K562 (cell line): ENCODE measurements around the gene SSH3. TPM values are rescaled to one million over a fixed set of nuclear protein-coding genes. Genes with fewer than 3 reads are reported as not detected.

Source experiments
- GTF2F1 ChIP-seq: IDR thresholded peaks from 2 replicates; pipeline ENCODE4 v1.6.1; 2011; ENCODE audit warnings: low read depth, low read length, improper control_type of control experiment
- IRF9 ChIP-seq: fragments of 450-650 bp; IDR thresholded peaks from 2 replicates; pipeline ENCODE4 v1.6.1; 2016; ENCODE audit warnings: missing biosample characterization, missing genetic modification characterization
- MNT ChIP-seq, 2 experiments: fragments of 450-650 bp; conservative IDR thresholded peaks; 2 replicates each; pipeline ENCODE4 v1.6.1; 2017; ENCODE audit warnings: mild to moderate bottlenecking in 2 of 2, moderate library complexity in 2 of 2
- OTX1 ChIP-seq: fragments of 450-650 bp; formaldehyde crosslinking; IDR thresholded peaks from 2 replicates; pipeline ENCODE4 v1.4.0; 2022; ENCODE audit warnings: mild to moderate bottlenecking
- PRPF4 ChIP-seq: fragments of 200-400 bp; formaldehyde crosslinking; IDR thresholded peaks from one replicate; pipeline ENCODE4 v1.6.1; 2017; ENCODE audit warnings: low read length, low read depth, mild to moderate bottlenecking; ENCODE audit not compliant: insufficient read depth, poor library complexity, severe bottlenecking
- TFAP4 ChIP-seq: sonication (generic); formaldehyde crosslinking; IDR thresholded peaks from 2 replicates; pipeline ENCODE4 v1.8.0; 2022; ENCODE audit warnings: missing genetic modification reagents, mild to moderate bottlenecking, moderate library complexity, borderline replicate concordance
- USF1 ChIP-seq: sonication (generic); formaldehyde crosslinking; IDR thresholded peaks from 2 replicates; pipeline ENCODE4 v1.9.0; 2022; ENCODE audit warnings: mild to moderate bottlenecking, missing genetic modification reagents
- ZNF609 ChIP-seq: sonication (generic); formaldehyde crosslinking; IDR thresholded peaks from 2 replicates; pipeline ENCODE4 v1.8.1; 2023; ENCODE audit warnings: missing genetic modification reagents, mild to moderate bottlenecking, borderline replicate concordance
- polyA plus RNA-seq, 8 experiments: library from polyadenylated mRNA; depleted of rRNA in 4 of 8; stranded (reverse) in 5 of 8; unstranded in 3 of 8; fragments of >200 nt; fragmentation: Nextera tagmentation in 2 of 8; fragmentation: Illumina TruSeq in 1 of 8; extraction: Ambion mirVana in 2 of 8; extraction: Trizol in 1 of 8; gene quantifications; 2 replicates each; pipeline versions ENCODE4 v1.2.1 to v1.2.3, GENCODE V29; 2011 to 2014; ENCODE audit warnings: inconsistent platforms in 1 of 8, missing spikeins in 1 of 8
- total RNA-seq, 7 experiments: library from RNA; depleted of rRNA in 6 of 7; stranded (reverse); fragments of >200 nt in 6 of 7; fragmentation: Illumina TruSeq in 2 of 7; extraction: Trizol in 2 of 7; gene quantifications; 2 replicates each; pipeline versions ENCODE4 v1.2.1 to v1.2.3, GENCODE V29; 2011 to 2021; ENCODE audit warnings: low replicate concordance in 1 of 7

Gene SSH3
- total and polyA plus RNA-seq, 9 of the 15 experiments (the other 6 are each of a cell fraction or from before 2014, with no cell fraction given), result 0.07 to 1.0 (median 0.24) TPM; not detected in 3

- TF ChIP-seq ZNF609 (CRISPR knock-in tag) (no peak), USF1 (CRISPR knock-in tag) (peak; percentile 43; the same call in 1 of the 2 replicates), IRF9 (tag) (no peak), TFAP4 (CRISPR knock-in tag) (peak; percentile 50), GTF2F1 (no peak), OTX1 (CRISPR knock-in tag) (no peak), PRPF4 (no peak), MNT (conservative IDR thresholded peaks at IDR 0.05) (0 out of 4 replicates have a peak, but pooled peaks of 1 of the 2 experiments have one; percentile 43)
- TF ChIP-seq, all 486 proteins: peak for 12
Measured at GRCh38 chr11:67321313-67321871, 18.1 kb downstream of the SSH3 start (continued).
